Panc1 (cell line): ENCODE measurements around the gene SOX11. TPM values are rescaled to one million over a fixed set of nuclear protein-coding genes. Genes with fewer than 3 reads are reported as not detected.

Source experiments
- ATAC-seq: fragments of 200-7000 bp; cut with Tn5 transposase; 2 replicates; pipeline ENCODE4 v1.9.1; 2020; ENCODE audit warnings: mild to moderate bottlenecking, moderate library complexity
- BruUV-seq: library from RNA; stranded (reverse); fragments of 400-500 nt; replicated peaks from 2 replicates; lab custom pipeline; 2021; lab: Mats Ljungman, UMichigan
- CTCF ChIA-PET: fragments of 300-600 bp; sonication (Branson Sonifier 250); formaldehyde crosslinking; loops from one replicate; lab custom pipeline; 2022; ENCODE audit warnings: antibody characterized with exemption; lab: Charles Lee
- POLR2A ChIA-PET: fragments of 300-600 bp; sonication (Branson Sonifier 250); formaldehyde crosslinking; loops from one replicate; lab custom pipeline; 2022; ENCODE audit warnings: antibody characterized with exemption; lab: Charles Lee
- DNase-seq: peaks from one replicate; pipeline ENCODE4 v3.0.0-alpha.2; 2010; ENCODE audit warnings: low read depth, low spot score
- H3K27ac ChIP-seq: 2 replicates; pipeline ENCODE4 v1.5.1; 2011; ENCODE audit warnings: mild to moderate bottlenecking, low read length, inconsistent platforms
- H3K27me3 ChIP-seq: fragments of 200-500 bp; sonication (Bioruptor generic); 2 replicates; pipeline ENCODE4 v1.6.0; 2014; ENCODE audit warnings: low read length, inconsistent platforms; ENCODE audit not compliant: control insufficient read depth, insufficient read depth
- H3K36me3 ChIP-seq: fragments of 200-500 bp; sonication (Bioruptor generic); 2 replicates; pipeline ENCODE4 v1.5.1; 2014; ENCODE audit warnings: inconsistent platforms, mild to moderate bottlenecking, low read length, moderate library complexity; ENCODE audit not compliant: control insufficient read depth, insufficient read depth
- H3K4me1 ChIP-seq: 2 replicates; pipeline ENCODE4 v1.5.1; 2011; ENCODE audit warnings: inconsistent platforms, mild to moderate bottlenecking, low read length, moderate library complexity; ENCODE audit not compliant: control insufficient read depth, insufficient read depth
- H3K4me3 ChIP-seq, 2 experiments: 2 replicates each; pipeline ENCODE4 v1.5.1; 2011 to 2012; ENCODE audit warnings: low read depth in 2 of 2, low read length in 2 of 2, mild to moderate bottlenecking in 2 of 2, inconsistent platforms in 1 of 2, moderate library complexity in 1 of 2
- H3K9me3 ChIP-seq: fragments of 200-500 bp; sonication (Bioruptor generic); 2 replicates; pipeline ENCODE4 v1.5.1; 2014; ENCODE audit warnings: low read depth, mild to moderate bottlenecking, inconsistent platforms, low read length, moderate library complexity; ENCODE audit not compliant: control insufficient read depth, insufficient read depth
- CTCF ChIP-seq: fragments of 450-650 bp; IDR thresholded peaks from 2 replicates; pipeline ENCODE4 v1.5.1; 2017; ENCODE audit warnings: mild to moderate bottlenecking
- POLR2AphosphoS5 ChIP-seq: IDR thresholded peaks from 2 replicates; pipeline ENCODE4 v1.6.1; 2012; ENCODE audit warnings: mild to moderate bottlenecking, low read depth, low read length, moderate library complexity
- REST ChIP-seq, 2 experiments: IDR thresholded peaks; 2 replicates each; pipeline ENCODE4 v1.6.1; 2011 to 2012; ENCODE audit warnings: low read depth in 2 of 2, control low read depth in 1 of 2, low read length in 1 of 2, mild to moderate bottlenecking in 1 of 2, moderate library complexity in 1 of 2; ENCODE audit not compliant: insufficient read depth in 1 of 2
- SIN3A ChIP-seq: IDR thresholded peaks from 2 replicates; pipeline ENCODE4 v1.6.1; 2012; ENCODE audit warnings: low read depth, mild to moderate bottlenecking, low read length, moderate library complexity, borderline replicate concordance; ENCODE audit not compliant: insufficient read depth
- TCF7L2 ChIP-seq: IDR thresholded peaks from 2 replicates; pipeline ENCODE4 v1.6.1; 2011; ENCODE audit warnings: mild to moderate bottlenecking, low read depth, low read length, inconsistent platforms
- in situ Hi-C: cut with HindIII; loops from 2 replicates; pipeline ENCODE4 v1.10.0; 2016; ENCODE audit warnings: low sequenced_read_pairs, low pct_unique_long_range_greater_than_20kb
- intact Hi-C: fragments of 100-400 bp; cut with micrococcal nuclease; formaldehyde crosslinking; loops from one replicate; pipeline ENCODE4 v1.10.0; 2022; ENCODE audit not compliant: unreplicated experiment
- total RNA-seq: library from RNA; stranded (reverse); gene quantifications from one replicate; pipeline ENCODE4 v1.2.1, GENCODE V29; 2021; ENCODE audit not compliant: unreplicated experiment

SOX11 gene
- total RNA-seq, 1 experiment from 2014 or later = not detected

- no peak for DNase-seq
- H3K27ac ChIP-seq = no peak overlapping the region
- no peak for TF ChIP-seq POLR2AphosphoS5
- no peak for TF ChIP-seq SIN3A
- no peak for TF ChIP-seq TCF7L2
- TF ChIP-seq REST (IDR thresholded peaks at IDR 0.05; ENCODE audit: insufficient read depth in 1 of 2, low read depth in 2 of 2, low read length in 1 of 2) = no peak
- no peak for TF ChIP-seq CTCF
Observed at GRCh38 chr2:5719629-5720334, 27.6 kb downstream of the SOX11 start.

GRCh38 chr2:5720426-5720825, 28.2 kb downstream of the SOX11 start:
- Histone ChIP-seq H3K4me3 (no peak overlapping the region), H3K27ac (no peak overlapping the region), H3K36me3 (no peaks in the 10 kb centered on the region), H3K9me3 (no peaks in the 10 kb centered on the region), H3K4me1 (no peaks in the 10 kb centered on the region), H3K27me3 (no peaks in the 10 kb centered on the region)
- intact Hi-C loops (no loop called here), in situ Hi-C loops (no loop called here)
- CTCF ChIA-PET = no interaction called here
- ATAC-seq (no peak), DNase-seq (no peak)
- no TSS peak for BruUV-seq
- TF ChIP-seq SIN3A (no peak), CTCF (no peak), TCF7L2 (no peak), REST (IDR thresholded peaks at IDR 0.05; ENCODE audit: insufficient read depth in 1 of 2, low read depth in 2 of 2, low read length in 1 of 2) (no peak), POLR2AphosphoS5 (no peak)
- POLR2A ChIA-PET = no interaction called here

More at GRCh38 chr2:5719629-5720334, 27.6 kb downstream of the SOX11 start:
- intact Hi-C loops (no loop called here), in situ Hi-C loops (no loop called here)
- Histone ChIP-seq H3K4me3 (no peak overlapping the region), H3K9me3 (no peaks in the 10 kb centered on the region), H3K36me3 (no peaks in the 10 kb centered on the region), H3K4me1 (no peaks in the 10 kb centered on the region), H3K27me3 (no peaks in the 10 kb centered on the region)
- ChIA-PET POLR2A (no interaction called here), CTCF (no interaction called here)
- BruUV-seq = no TSS peak
- ATAC-seq = no peak
